H9 (cell line): ENCODE measurements around the gene GCG. TPM values are rescaled to one million over a fixed set of nuclear protein-coding genes. Genes with fewer than 3 reads are reported as not detected.

Experiments
- DNase-seq: peaks from one replicate; pipeline ENCODE4 v3.0.0-alpha.2; 2017
- H2AFZ ChIP-seq: one replicate; pipeline ENCODE4 v1.6.1; 2013; ENCODE audit warnings: mild to moderate bottlenecking, low read length, control low read depth, moderate library complexity
- H2AK5ac ChIP-seq: 2 replicates; pipeline ENCODE4 v1.6.1; 2013; ENCODE audit warnings: low read length, control low read depth, mixed read lengths; ENCODE audit not compliant: insufficient read length
- H2BK120ac ChIP-seq: one replicate; pipeline ENCODE4 v1.6.1; 2013; ENCODE audit warnings: low read depth, mild to moderate bottlenecking, low read length, control low read depth, inconsistent platforms; ENCODE audit not compliant: poor library complexity, severe bottlenecking
- H2BK12ac ChIP-seq: 2 replicates; pipeline ENCODE4 v1.6.1; 2013; ENCODE audit warnings: low read length, control low read depth, mixed read lengths, low read depth; ENCODE audit not compliant: insufficient read length
- H2BK15ac ChIP-seq: 2 replicates; pipeline ENCODE4 v1.6.1; 2013; ENCODE audit warnings: low read depth, low read length, control low read depth
- H2BK20ac ChIP-seq: one replicate; pipeline ENCODE4 v1.6.1; 2013; ENCODE audit warnings: low read depth, mild to moderate bottlenecking, low read length, control low read depth, inconsistent platforms; ENCODE audit not compliant: poor library complexity, severe bottlenecking
- H2BK5ac ChIP-seq: 2 replicates; pipeline ENCODE4 v1.6.1; 2013; ENCODE audit warnings: low read length, control low read depth, mixed read lengths; ENCODE audit not compliant: insufficient read length
- H3K14ac ChIP-seq: 2 replicates; pipeline ENCODE4 v1.6.1; 2013; ENCODE audit warnings: low read length, control low read depth; ENCODE audit not compliant: insufficient read depth
- H3K18ac ChIP-seq: 2 replicates; pipeline ENCODE4 v1.6.1; 2013; ENCODE audit warnings: low read depth, mild to moderate bottlenecking, mixed read lengths, low read length, control low read depth; ENCODE audit not compliant: insufficient read length
- H3K23ac ChIP-seq: 2 replicates; pipeline ENCODE4 v1.6.1; 2013; ENCODE audit warnings: low read length, control low read depth, mixed read lengths, low read depth; ENCODE audit not compliant: insufficient read length
- H3K23me2 ChIP-seq: 2 replicates; pipeline ENCODE4 v1.6.1; 2013; ENCODE audit warnings: low read depth, mild to moderate bottlenecking, mixed read lengths, low read length, control low read depth; ENCODE audit not compliant: insufficient read length, poor library complexity, severe bottlenecking
- H3K27ac ChIP-seq: 2 replicates; pipeline ENCODE4 v1.5.1; 2013; ENCODE audit warnings: low read length, control low read depth, mixed read lengths, low read depth; ENCODE audit not compliant: insufficient read length
- H3K27me3 ChIP-seq: 2 replicates; pipeline ENCODE4 v1.6.1; 2013; ENCODE audit warnings: low read length, control low read depth, inconsistent platforms; ENCODE audit not compliant: insufficient read depth
- H3K4ac ChIP-seq: 2 replicates; pipeline ENCODE4 v1.6.1; 2013; ENCODE audit warnings: low read depth, mild to moderate bottlenecking, control low read depth, inconsistent platforms, low read length, moderate library complexity
- H3K4me1 ChIP-seq: 2 replicates; pipeline ENCODE4 v1.6.1; 2013; ENCODE audit warnings: low read length, control low read depth, inconsistent platforms; ENCODE audit not compliant: insufficient read depth
- H3K4me2 ChIP-seq: 2 replicates; pipeline ENCODE4 v1.6.1; 2013; ENCODE audit warnings: low read length, control low read depth, mixed read lengths; ENCODE audit not compliant: insufficient read length, insufficient read depth
- H3K56ac ChIP-seq: 2 replicates; pipeline ENCODE4 v1.6.1; 2013; ENCODE audit warnings: low read depth, mild to moderate bottlenecking, mixed read lengths, low read length, control low read depth; ENCODE audit not compliant: insufficient read length
- H3K79me1 ChIP-seq: 2 replicates; pipeline ENCODE4 v1.6.1; 2013; ENCODE audit warnings: low read depth, mild to moderate bottlenecking, moderate library complexity, low read length, control low read depth, inconsistent platforms; ENCODE audit not compliant: insufficient read depth, poor library complexity, severe bottlenecking
- H3K79me2 ChIP-seq: 2 replicates; pipeline ENCODE4 v1.6.1; 2013; ENCODE audit warnings: low read length, control low read depth, inconsistent platforms; ENCODE audit not compliant: insufficient read depth
- H3K9ac ChIP-seq: 2 replicates; pipeline ENCODE4 v1.6.1; 2013; ENCODE audit warnings: low read length, control low read depth, mixed read lengths; ENCODE audit not compliant: insufficient read length; ENCODE audit errors: extremely low read depth
- H3K9me3 ChIP-seq: one replicate; pipeline ENCODE4 v1.6.1; 2013; ENCODE audit warnings: low read depth, low read length, inconsistent platforms; ENCODE audit not compliant: control insufficient read depth
- H3T11ph ChIP-seq: one replicate; pipeline ENCODE4 v1.6.1; 2013; ENCODE audit warnings: mild to moderate bottlenecking, low read length, control low read depth, inconsistent platforms
- H4K20me1 ChIP-seq: one replicate; pipeline ENCODE4 v1.6.1; 2013; ENCODE audit not compliant: control insufficient read depth, insufficient read length, insufficient read depth
- H4K5ac ChIP-seq: 2 replicates; pipeline ENCODE4 v1.6.1; 2013; ENCODE audit warnings: low read depth, mild to moderate bottlenecking, mixed read lengths, low read length, control low read depth; ENCODE audit not compliant: insufficient read length
- H4K8ac ChIP-seq: replicated peaks from 2 replicates; pipeline ENCODE4 v1.6.1; 2013; ENCODE audit warnings: low read length, control low read depth, mixed read lengths, low read depth; ENCODE audit not compliant: insufficient read length
- H4K91ac ChIP-seq: 2 replicates; pipeline ENCODE4 v1.6.1; 2013; ENCODE audit warnings: low read depth, mild to moderate bottlenecking, moderate library complexity, mixed read lengths, low read length, control low read depth; ENCODE audit not compliant: insufficient read length
- H3K27ac Mint-ChIP-seq, 3 experiments: 2 replicates in 2 of 3; 3 replicates in 1 of 3; pipeline ENCODE4 v1.8.0; 2020 to 2021; ENCODE audit warnings: mixed read lengths in 3 of 3, mild to moderate bottlenecking in 1 of 3, moderate library complexity in 1 of 3
- H3K27me3 Mint-ChIP-seq: 2 replicates; pipeline ENCODE4 v1.8.0; 2021; ENCODE audit warnings: low read depth, mild to moderate bottlenecking, moderate library complexity, mixed read lengths
- H3K36me3 Mint-ChIP-seq, 3 experiments: 2 replicates in 2 of 3; 3 replicates in 1 of 3; pipeline ENCODE4 v1.8.0; 2020 to 2021; ENCODE audit warnings: low read depth in 3 of 3, mixed read lengths in 3 of 3; ENCODE audit not compliant: insufficient read depth in 1 of 3
- H3K4me1 Mint-ChIP-seq, 2 experiments: 2 replicates each; pipeline ENCODE4 v1.8.0; 2020; ENCODE audit warnings: mixed read lengths in 2 of 2
- H3K4me3 Mint-ChIP-seq, 2 experiments: 2 replicates in 1 of 2; 3 replicates in 1 of 2; pipeline ENCODE4 v1.8.0; 2020 to 2021; ENCODE audit warnings: mild to moderate bottlenecking in 2 of 2, mixed read lengths in 2 of 2, moderate library complexity in 1 of 2
- H3K9me3 Mint-ChIP-seq, 2 experiments: 2 replicates in 1 of 2; 3 replicates in 1 of 2; pipeline ENCODE4 v1.8.0; 2020; ENCODE audit warnings: mild to moderate bottlenecking in 2 of 2, mixed read lengths in 2 of 2, moderate library complexity in 1 of 2
- CTCF ChIP-seq: fragments of 200-600 bp; sonication (generic); conservative IDR thresholded peaks from 3 replicates; pipeline ENCODE4 v1.8.0; 2021; ENCODE audit warnings: antibody characterized with exemption, mild to moderate bottlenecking
- WGBS: extraction: QIAGEN DNeasy Blood & Tissue Kit; methylation state at CpG from one replicate; pipeline ENCODE4 v1.1.7; 2013; ENCODE audit warnings: missing lambda C conversion rate, low lambda C conversion rate, mixed read lengths; ENCODE audit not compliant: insufficient read length; ENCODE audit errors: extremely low coverage; 5-methylcytosine and 5-hydroxymethylcytosine counted together
- total RNA-seq: library from RNA; stranded (reverse); gene quantifications from 2 replicates; pipeline ENCODE4 v1.2.1, GENCODE V29; 2021

Gene GCG
- total RNA-seq, 1 experiment from 2014 or later: not detected

GRCh38 chr2:162106146-162106551, 45.9 kb downstream of the GCG start:
- Histone ChIP-seq H3K9me3 (no peaks in the 10 kb centered on the region), H3K4me2 (no peak overlapping the region), H3K79me1 (no peaks in the 10 kb centered on the region), H2AFZ (no peak overlapping the region), H2BK120ac (no peak overlapping the region), H2BK15ac (no peak overlapping the region), H2AK5ac (no peak overlapping the region), H3K27me3 (no peaks in the 10 kb centered on the region), H3K4me1 (no peaks in the 10 kb centered on the region), H3K23ac (no peak overlapping the region), H3K4ac (no peak overlapping the region), H4K5ac (no peak overlapping the region), H3K56ac (no peak overlapping the region), H2BK5ac (no peak overlapping the region), H3K9ac (no peak overlapping the region), H2BK12ac (no peak overlapping the region), H4K20me1 (no peaks in the 10 kb centered on the region), H4K91ac (no peak overlapping the region), H4K8ac (no peak overlapping the region), H2BK20ac (no peak overlapping the region), H3K27ac (no peak overlapping the region), H3K23me2 (no peaks in the 10 kb centered on the region), H3K14ac (no peak overlapping the region), H3K79me2 (no peaks in the 10 kb centered on the region), H3K18ac (no peak overlapping the region), H3T11ph (no peak overlapping the region)
- WGBS: no CpG with 5 or more reads among the region's 3 CpGs
- no peak overlapping the region for H3K4me3 Mint-ChIP-seq
- no peaks in the 10 kb centered on the region for H3K4me1 Mint-ChIP-seq
- peaks cover 3% of the 10 kb centered on the region; the same call in 1 of the 2 replicates for H3K27me3 Mint-ChIP-seq
- no peak for DNase-seq
- H3K9me3 Mint-ChIP-seq: no peaks in the 10 kb centered on the region
- TF ChIP-seq CTCF: no peak
- no peaks in the 10 kb centered on the region; a peak in 1 of 7 replicates for H3K36me3 Mint-ChIP-seq
- H3K27ac Mint-ChIP-seq: no peak overlapping the region
